ENCODE results near the gene RNF25. TPM values are rescaled to one million over a fixed set of nuclear protein-coding genes. Genes with fewer than 3 reads are reported as not detected.

The RNF25 gene
- total RNA-seq, 4 donors from 2014 or later, result 15.8 to 26.1 (median 19.9) TPM

DNA sequence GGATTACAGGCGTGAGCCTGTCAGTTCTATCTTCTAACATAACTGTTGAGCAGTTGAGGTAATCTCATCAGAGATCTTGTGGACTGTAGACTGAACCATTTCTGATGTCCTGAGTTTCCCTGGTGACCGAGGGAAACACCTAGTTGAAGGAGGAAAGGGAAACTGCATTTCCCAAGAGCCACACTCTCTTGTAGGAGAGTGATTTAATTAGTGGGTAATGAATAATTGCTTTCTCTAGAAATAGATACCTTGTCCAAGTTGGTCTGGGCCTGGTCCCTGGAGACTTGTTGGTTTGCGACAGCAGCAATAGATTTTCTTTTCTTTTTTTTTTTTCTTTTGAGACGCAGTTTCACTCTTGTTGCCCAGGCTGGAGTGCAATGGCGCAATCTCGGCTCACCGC lies 46.3 kb upstream of the RNF25 start:
- H3K27me3 ChIP-seq, result no peaks in the 10 kb centered on the region
- H3K9me3 ChIP-seq, result no peaks in the 10 kb centered on the region
- H3K4me1 ChIP-seq, result no peaks in the 10 kb centered on the region
- TF ChIP-seq POLR2A (IDR thresholded peaks at IDR 0.05), result no peak
- TF ChIP-seq, protein P1, sequence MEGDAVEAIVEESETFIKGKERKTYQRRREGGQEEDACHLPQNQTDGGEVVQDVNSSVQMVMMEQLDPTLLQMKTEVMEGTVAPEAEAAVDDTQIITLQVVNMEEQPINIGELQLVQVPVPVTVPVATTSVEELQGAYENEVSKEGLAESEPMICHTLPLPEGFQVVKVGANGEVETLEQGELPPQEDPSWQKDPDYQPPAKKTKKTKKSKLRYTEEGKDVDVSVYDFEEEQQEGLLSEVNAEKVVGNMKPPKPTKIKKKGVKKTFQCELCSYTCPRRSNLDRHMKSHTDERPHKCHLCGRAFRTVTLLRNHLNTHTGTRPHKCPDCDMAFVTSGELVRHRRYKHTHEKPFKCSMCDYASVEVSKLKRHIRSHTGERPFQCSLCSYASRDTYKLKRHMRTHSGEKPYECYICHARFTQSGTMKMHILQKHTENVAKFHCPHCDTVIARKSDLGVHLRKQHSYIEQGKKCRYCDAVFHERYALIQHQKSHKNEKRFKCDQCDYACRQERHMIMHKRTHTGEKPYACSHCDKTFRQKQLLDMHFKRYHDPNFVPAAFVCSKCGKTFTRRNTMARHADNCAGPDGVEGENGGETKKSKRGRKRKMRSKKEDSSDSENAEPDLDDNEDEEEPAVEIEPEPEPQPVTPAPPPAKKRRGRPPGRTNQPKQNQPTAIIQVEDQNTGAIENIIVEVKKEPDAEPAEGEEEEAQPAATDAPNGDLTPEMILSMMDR (IDR thresholded peaks at IDR 0.05), result no peak
- H3K4me3 ChIP-seq (replicated peaks in 1 of 3), result no peak overlapping the region
- 95 to 100% methylated on average over 7 of the region's 7 CpGs for WGBS, 2 donors
- no peak for DNase-seq
- intact Hi-C loops (cut with DNase I), result no loop called here
- H3K27ac ChIP-seq, result no peak overlapping the region
- no peaks in the 10 kb centered on the region for H3K36me3 ChIP-seq

DNA sequence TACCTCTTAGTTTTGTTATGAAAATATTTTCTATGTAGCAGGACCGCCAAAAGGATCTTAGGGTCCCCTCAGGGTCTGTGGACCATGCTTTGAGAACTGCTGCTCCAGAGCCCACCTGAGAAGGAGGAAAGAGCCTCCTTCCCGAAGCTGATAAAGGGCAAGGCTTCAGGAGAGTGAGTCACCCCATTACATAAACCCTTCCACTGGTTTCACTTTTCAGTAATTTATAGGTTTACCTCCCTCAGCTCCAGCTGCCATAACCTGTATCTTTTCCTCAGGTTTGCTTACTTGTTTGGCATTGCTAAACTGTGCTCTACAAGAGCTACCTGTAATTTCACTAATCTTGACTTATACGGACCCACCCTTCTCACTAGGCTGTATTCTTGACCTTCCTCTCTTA lies 45.5 kb upstream of the RNF25 start:
- H3K36me3 ChIP-seq, result no peaks in the 10 kb centered on the region
- no peaks in the 10 kb centered on the region for H3K4me1 ChIP-seq
- intact Hi-C loops (cut with DNase I), result no loop called here
- H3K4me3 ChIP-seq (replicated peaks in 1 of 3), result no peak overlapping the region
- WGBS, 2 donors, result 85 to 93% methylated on average over 3 of the region's 3 CpGs
- no peak overlapping the region for H3K27ac ChIP-seq
- TF ChIP-seq, protein P1 (IDR thresholded peaks at IDR 0.05), result no peak
- no peak for TF ChIP-seq POLR2A (IDR thresholded peaks at IDR 0.05)
- no peaks in the 10 kb centered on the region for H3K27me3 ChIP-seq
- DNase-seq, result no peak
- H3K9me3 ChIP-seq, result no peaks in the 10 kb centered on the region

DNA sequence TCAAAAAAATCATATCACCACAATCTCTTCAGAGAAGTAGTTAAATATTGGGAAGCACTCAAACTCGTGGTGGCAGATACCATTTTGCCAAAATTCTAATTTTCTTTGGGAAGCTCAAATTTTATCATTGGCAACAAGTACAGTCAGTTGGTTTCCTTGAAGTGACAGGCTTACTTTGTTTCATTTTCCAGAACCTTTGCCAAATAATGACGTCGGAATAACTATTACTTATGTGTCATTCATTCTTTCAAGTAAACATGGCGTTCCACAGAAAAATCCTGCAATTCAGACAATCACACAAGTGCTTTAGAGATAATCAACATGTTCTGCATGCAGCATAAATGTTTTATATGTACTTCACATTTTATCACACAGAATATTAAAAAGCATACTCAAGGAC lies 44.3 kb upstream of the RNF25 start:
- H3K4me1 ChIP-seq, result peaks cover 5 to 6% of the 10 kb centered on the region in 2 donors
- TF ChIP-seq, protein P1 (IDR thresholded peaks at IDR 0.05), result no peak
- TF ChIP-seq POLR2A (IDR thresholded peaks at IDR 0.05), result no peak
- H3K36me3 ChIP-seq, result no peaks in the 10 kb centered on the region
- 86 to 89% methylated on average over 4 of the region's 4 CpGs for WGBS, 2 donors
- H3K27me3 ChIP-seq, result no peaks in the 10 kb centered on the region
- no peak overlapping the region for H3K4me3 ChIP-seq (replicated peaks in 1 of 3)
- H3K27ac ChIP-seq, result no peak overlapping the region
- no peak for DNase-seq
- intact Hi-C loops (cut with DNase I), result no loop called here
- no peaks in the 10 kb centered on the region for H3K9me3 ChIP-seq

DNA sequence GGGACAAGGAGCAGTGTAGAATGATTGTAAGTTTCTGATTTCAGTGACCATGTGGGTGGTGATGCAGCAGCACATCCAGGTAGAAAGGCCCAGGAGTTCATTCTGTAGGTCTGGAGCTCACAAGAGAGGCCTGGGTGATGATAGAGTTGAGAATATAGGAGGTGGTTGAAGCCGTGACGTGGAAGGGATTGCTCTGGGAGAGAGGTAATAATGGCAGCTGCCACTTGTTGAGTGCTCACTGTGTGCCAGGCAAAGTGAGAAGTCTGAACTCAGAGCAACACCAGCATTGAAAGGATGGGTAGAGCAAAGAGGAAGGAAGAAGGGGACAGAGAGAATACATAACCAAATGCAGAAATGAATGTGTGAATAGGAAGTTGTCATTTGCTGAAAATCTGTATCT lies 42.1 kb upstream of the RNF25 start:
- H3K27ac ChIP-seq, result no peak overlapping the region
- 100% methylated on average over 2 of the region's 2 CpGs for WGBS, 2 donors
- H3K36me3 ChIP-seq, result no peaks in the 10 kb centered on the region
- TF ChIP-seq, protein P1 (IDR thresholded peaks at IDR 0.05), result no peak
- no peak for TF ChIP-seq POLR2A (IDR thresholded peaks at IDR 0.05)
- no peaks in the 10 kb centered on the region for H3K27me3 ChIP-seq
- intact Hi-C loops (cut with DNase I), result loop anchor here (5.0 kb wide), 1 partner anchor 133 kb away; no protein-coding TSS in a partner anchor
- peaks cover 5 to 11% of the 10 kb centered on the region in 2 donors for H3K4me1 ChIP-seq
- no peak overlapping the region for H3K4me3 ChIP-seq (replicated peaks in 1 of 3)
- DNase-seq, result no peak
- H3K9me3 ChIP-seq, result no peaks in the 10 kb centered on the region

DNA sequence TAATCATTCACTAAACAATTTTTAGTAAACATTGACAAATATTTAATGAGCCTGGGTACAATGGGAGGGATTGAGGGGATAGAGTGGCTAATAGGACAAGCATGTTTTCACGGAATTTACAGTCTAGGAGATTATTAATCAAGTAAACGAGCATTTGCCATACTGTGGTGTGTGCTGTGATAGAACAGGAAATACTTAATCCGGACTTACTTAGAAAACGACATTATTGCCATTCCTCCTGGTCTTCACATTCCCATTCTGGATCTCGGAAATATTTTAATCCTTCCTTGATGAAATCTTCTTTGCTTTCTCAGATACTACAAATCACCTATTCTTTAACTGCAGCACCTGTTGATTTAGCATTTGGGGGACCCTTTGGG lies 39.7 kb upstream of the RNF25 start:
- DNase-seq, result no peak
- 29 to 31% methylated on average over 5 of the region's 5 CpGs for WGBS, 2 donors
- TF ChIP-seq, protein P1 (IDR thresholded peaks at IDR 0.05), result no peak
- TF ChIP-seq POLR2A (IDR thresholded peaks at IDR 0.05), result no peak
- H3K27ac ChIP-seq, result peak overlapping the region in 1 of 3 donors; percentile 71
- no peaks in the 10 kb centered on the region for H3K27me3 ChIP-seq
- no peaks in the 10 kb centered on the region for H3K36me3 ChIP-seq
- peak overlapping the region; percentile 63 to 66 (median 63) for H3K4me3 ChIP-seq (replicated peaks in 1 of 3)
- no peaks in the 10 kb centered on the region for H3K9me3 ChIP-seq
- intact Hi-C loops (cut with DNase I), result loop anchor here (5.0 kb wide), 1 partner anchor 136 kb away; no protein-coding TSS in a partner anchor
- peaks cover 5 to 11% of the 10 kb centered on the region in 2 donors for H3K4me1 ChIP-seq
